Non-pigmented ciliary epithelial cell (primary cell): ENCODE measurements around the gene RFNG.
"Not testable (repeated sequence)": the region's sequence is repeated elsewhere in the genome, so short reads cannot be mapped to it uniquely, and the experiment has no call there.

Experiments
- DNase-seq: peaks from one replicate; pipeline ENCODE4 v3.0.0-alpha.2; 2010; ENCODE audit warnings: low read depth

The RFNG gene

DNA sequence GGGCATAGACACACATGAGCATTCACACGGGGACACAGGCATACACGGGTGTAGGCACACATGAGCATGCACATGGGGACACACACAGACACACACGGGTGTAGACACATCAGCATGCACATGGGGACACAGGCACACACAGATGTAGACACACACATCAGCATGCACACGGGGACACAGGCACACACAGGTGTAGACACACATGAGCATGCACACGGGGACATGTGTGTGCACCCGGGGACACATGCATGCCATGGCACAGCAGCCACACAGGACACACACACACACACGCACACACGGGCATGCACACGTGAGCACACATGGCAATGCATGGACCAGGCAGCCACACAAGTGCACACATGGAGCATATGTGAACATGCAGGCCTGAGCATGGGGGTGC lies 9.0 kb downstream of the RFNG start:
- DNase-seq, result no peak

DNA sequence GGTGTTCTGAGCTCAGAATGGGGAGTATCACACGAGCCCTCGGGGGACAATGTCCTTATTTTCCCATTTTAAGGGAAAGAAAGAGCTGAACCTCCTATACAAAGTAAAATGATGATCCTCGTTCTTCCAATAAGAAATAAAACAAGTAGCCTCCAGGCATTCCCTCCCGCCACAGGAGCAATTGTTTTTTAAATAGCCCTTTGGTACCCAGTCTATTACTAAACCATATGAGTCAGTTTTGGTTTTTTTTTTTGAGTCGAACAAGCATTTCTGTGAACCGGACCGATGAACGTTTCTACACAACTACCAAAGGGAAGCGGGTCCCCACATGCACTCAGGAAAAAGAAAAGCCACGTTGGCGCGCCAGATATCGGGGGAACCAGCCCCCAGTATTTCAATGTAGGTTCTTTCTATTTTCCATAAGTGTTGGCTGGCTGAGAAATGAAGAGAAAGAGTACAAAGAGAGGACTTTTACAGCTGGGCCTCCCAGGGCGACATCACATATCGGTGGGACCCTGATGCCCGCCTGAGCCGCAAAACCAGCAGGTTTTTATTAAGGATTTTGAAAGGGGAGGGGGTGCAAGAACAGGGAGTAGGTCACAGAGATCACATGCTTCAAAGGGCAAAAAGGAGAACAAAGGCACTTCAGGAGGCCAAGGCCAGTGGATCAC lies 10.3 kb downstream of the RFNG start:
- no peak for DNase-seq

DNA sequence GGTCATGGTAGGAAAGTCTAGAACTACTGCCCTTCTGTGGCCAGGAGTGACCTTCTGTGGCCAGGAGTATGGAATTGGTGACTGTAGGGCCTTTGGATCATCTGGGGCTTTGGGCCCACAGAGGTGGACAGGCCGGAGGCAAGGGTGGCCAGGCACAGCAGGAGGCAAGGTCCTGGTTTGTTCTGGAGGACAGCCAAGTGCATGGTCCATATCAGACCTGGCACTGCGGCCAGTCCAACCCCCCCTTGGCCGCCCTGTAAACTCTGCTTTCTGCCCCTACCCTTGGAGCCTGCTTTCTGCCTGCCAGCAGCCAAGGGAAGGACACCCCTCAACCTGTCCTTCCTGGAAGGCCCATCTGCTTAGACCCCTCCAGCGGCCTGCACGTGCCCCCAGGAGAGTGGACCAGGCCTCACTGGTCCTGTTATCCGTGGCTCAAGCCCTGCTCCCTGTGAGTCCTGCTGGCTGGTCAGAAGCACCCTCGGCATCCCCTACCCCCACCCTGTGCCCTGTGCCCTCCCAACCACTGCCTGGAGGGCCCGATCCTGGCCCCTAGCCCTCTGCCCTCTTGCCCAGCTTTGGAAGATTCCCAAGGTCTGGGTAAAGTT lies 11.8 kb downstream of the RFNG start:
- DNase-seq, result no peak

DNA sequence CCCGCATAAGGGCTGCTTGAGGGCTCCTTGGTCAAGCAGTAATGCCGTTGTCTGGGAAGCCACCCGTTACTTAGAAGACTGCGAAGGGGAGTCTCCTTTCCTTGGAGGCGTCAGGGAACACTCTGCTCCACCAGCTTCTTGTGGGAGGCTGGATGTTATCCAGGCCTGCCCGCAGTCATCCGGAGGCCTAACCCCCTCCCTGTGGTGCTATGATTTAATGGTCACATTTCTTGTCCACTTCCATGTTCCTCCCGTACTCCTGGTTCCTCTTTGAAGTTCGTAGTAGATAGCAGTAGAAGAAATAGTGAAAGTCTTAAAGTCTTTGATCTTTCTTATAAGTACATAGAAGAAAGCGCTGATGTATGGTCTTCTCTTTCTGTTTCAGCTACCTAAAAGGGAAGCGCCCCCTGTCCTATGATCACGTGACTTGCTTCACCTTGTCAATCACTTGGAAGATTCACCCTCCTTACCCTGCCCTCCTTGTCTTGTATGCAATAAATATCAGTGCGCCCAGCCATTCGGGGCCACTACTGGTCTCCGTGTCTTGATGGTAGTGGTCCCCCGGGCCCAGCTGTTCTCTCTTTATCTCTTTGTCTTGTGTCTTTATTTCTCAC lies 12.7 kb downstream of the RFNG start:
- not testable (repeated sequence) for DNase-seq

DNA sequence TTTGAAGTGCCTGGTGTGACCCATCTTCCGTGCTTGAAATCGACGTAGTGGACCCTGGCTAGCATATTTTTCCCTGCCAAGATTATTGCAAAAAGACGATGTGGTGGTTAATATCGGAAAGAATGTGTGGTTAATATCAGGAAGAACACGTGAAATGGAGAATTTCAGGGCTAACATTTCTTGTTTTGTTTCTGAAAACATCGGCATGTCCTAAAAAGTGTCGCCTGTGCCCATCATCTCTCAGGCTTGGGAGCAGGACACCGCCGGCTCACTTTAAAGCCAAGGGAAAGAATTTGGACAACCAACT lies 13.8 kb downstream of the RFNG start:
- no peak for DNase-seq

DNA sequence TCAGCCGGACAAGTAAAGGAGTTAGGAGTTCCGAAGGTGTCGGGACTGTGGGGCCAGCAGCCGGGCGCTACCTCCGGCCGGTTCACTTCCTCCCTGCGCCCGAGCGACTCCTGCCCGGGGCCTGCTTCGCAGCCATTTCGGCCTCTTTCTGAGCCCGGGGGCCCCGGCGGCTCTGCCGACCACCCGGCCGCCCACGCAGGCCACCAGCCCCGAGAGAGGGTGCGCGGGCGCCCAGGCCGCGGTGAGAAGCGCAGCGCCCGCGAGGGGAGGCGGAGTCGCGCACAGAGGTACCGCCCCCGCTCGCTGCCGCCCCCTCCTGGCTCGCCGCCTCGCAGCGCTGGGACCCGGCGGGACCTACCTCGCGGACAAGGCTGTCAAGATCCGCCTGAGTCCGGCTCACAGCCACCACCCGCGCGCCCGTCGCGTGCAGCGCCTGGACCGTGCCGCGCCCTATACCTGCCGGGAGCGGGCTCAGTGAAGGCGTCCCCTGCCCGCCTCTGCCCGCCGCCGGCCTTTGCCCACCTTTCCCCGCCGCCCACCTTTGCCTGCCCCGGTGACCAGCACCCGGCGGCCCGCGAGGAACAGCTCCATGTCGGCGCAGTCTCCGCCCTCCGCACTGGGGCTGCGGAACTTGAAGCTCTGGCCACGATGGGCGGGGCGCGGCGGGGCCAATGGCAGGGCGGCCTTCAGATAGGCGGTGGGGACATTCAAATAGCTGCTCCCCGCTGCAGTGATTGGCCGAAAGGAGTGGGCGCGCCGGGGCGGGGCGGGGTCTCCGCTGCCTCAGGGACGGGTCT lies 14.3 kb downstream of the RFNG start, which contains the start of gene DCXR:
Gene DCXR (minus strand): TSS at position 606 of the 797 bp plus-strand sequence. CDS start 15 bp downstream, at position 591.
- peak; percentile 61 for DNase-seq

DNA sequence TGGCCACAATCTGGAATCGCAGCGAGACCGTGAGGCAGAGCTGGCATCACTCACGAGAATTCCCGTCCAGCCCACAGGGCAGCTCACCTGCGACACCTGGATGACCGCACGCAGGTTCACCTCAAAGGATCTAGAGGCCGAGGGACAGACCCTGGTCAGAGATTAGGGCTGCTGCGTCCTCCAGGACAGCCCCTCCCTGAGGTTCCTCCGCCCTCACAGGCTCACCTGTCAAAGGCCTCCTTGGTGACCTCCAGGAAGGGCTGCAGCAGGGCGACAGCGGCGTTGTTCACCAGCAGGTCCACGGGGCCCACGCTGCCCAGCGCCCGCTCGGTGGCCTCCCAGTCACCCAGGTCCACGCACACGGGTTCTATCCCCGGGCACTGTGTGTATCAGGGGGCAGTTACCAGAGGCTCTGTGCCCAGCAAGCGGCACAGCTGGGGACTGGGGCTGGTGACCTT lies 14.9 kb downstream of the RFNG start:
- DNase-seq, result no peak

DNA sequence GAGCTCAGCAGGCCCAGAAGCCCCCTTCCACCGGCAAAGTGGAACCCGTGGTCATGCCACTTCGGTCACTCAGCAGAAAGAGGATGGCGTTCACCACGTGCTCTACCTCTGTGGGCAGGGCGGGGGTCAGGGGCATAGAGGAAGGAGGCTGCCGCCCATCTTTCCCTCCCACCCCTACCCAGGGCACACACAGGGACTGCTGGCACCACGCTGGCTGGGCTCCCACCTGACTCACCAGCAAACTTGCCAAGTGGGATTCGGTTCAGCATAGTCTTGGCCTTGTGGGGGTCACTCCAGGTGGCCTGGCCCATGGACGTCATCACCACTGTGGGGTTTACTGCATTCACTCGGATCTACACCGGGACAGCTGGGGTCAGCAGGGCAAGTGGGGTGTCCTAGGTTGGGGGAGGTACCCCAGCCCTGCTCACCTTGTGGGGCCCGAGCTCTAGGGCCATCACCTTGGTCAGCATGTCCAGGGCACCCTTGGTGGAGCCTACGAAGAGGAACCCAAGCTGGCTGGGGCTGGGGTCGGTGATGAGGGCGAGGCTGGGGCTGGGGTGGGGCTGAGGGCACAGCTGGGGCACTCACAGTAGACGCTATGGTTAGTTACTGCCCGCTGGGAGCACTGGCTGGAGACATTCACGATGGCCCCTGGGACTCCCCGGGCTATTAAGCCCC lies 15.5 kb downstream of the RFNG start:
- no peak for DNase-seq

DNA sequence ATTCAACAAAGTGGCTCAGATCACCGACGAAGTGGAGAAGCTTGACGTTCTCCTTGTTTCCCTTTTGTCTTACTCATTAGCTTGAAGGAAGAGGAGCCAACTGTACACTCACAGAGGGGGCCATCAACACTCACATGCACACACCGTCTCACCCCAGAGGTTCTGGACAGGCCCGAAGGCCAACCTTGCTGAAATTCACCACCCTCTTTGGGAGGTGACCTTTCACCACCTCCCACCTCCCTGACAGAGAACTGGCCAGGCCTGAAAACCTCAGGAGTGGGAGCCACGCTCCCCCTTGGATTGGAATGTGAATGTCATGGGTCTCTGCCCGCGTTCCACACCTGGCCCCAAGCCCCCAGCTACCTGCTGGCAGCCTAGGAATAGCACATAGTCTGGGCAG lies 16.1 kb downstream of the RFNG start:
- DNase-seq, result no peak

DNA sequence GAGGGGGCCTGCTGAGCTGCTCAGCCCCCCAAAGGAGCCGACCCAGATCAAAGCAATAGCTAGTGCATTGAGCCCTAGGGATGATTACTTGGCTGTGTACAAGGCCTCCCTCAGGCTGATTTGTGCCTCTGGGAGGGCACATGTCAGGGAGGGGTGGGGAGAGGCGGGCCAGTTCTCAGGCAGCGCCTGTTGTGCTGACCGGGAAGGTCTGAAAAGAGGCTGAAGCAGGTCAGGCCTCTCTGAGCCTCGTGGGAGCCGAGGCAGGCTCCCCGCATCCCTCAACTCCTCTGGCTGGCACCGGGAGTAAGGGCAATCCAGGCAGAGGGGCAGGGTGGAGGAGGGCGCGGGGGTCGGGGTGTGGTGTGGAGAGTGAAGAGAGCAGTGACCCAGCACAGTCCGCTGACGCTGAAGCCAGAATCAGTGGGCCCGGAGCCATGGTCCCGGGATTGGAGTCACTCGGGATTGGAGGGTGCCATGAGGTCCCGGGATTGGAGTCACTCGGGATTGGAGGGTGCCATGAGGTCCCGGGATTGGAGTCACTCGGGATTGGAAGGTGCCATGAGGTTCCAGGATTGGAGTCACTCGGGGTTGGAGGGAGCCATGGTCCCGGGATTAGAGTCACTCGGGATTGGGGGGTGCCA lies 17.1 kb downstream of the RFNG start:
- DNase-seq, result no peak

DNA sequence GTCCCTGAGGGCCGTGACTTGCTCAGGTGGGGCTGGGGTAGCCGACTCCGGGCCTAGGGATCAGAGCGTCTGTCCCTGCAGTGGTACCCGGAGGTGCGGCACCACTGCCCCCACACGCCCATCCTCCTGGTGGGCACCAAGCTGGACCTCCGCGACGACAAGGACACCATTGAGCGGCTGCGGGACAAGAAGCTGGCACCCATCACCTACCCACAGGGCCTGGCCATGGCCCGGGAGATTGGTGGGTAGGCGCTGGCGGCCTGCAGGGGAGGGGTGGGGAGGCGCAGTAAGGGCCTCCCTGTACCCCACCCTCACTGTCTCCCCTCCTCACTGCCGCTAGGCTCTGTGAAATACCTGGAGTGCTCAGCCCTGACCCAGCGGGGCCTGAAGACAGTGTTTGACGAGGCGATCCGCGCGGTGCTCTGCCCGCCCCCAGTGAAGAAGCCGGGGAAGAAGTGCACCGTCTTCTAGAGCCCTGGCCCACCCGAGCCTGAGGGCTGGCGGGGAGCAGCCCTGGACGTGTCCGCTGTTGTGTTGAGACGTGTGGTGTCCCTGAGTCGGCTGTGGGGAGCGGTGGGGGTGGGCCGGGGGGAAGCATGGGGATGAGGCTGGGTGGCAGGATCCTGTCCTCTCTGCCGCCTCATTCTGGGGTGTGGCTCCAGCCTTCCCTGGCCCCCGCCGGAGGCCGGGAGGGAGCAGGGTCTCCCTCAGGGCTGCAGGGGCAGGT lies 18.1 kb downstream of the RFNG start:
- DNase-seq, result no peak

DNA sequence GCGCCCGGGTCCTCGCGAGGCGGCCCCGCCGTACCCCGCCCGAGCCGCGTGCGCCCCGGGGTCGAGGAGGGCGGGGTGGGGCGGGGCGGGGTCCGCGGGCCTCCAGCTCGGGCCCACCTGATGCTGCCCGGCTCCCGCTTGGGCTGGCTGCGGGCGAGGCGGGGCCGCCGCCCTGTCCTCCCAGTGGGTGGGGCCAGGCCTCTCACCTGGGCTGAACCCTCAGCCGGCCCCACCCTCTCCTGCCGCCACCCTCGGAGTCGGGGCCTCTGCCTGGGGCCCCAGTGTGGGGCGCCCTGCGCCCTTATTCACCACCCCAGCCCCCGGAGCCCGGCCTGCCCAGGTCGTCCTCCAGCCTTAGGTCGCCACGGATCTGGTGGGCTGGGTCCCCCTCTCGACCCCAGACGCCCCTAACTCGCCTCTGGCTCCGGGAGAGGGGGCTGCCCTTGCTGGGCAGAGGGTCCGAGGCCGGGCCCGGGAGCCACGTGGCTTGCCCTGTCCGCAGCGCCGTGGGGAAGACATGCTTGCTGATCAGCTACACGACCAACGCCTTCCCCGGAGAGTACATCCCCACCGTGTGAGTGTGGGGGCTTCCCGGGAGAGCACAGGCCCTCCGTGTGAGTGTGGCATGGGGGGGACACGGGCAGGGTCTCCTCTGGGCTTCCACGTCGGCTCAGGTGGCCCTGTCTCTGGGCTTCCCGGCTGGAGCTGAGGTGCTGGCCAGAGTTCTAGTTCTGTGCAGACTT lies 19.6 kb downstream of the RFNG start:
- DNase-seq, result no peak

DNA sequence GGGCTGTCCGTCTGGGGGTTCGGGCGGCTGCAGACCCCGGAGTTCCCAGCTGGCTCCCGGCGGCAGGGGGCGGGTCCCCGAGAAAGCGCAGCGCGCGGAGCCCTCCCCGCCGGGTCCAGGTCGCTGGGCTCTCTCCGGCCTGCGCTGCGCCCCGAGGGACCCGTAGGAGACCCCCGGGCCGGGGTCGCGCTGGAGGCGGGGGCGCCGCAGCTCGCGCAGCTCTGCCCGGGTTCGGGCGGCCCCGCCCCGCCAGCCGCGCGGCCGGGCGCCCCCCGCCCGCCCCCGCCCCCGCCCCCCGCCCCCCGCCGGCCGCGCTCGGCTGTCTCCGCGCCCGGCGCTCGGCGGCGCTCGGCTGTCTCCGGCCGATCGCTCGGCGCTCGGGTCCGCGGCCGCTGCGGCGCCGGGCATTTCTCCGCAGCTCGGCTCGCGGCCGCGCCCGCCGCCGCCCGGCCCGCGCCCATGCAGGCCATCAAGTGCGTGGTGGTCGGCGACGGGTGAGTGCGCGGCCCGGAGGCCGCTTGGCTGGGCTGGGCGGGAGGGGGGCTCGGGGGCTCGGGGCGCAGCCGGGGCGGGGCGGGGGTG lies 20.2 kb downstream of the RFNG start, which contains the start of gene RAC3:
Gene RAC3 (plus strand): TSS at position 376 of the 582 bp plus-strand sequence. CDS start 84 bp downstream, at position 460.
- DNase-seq, result no peak

DNA sequence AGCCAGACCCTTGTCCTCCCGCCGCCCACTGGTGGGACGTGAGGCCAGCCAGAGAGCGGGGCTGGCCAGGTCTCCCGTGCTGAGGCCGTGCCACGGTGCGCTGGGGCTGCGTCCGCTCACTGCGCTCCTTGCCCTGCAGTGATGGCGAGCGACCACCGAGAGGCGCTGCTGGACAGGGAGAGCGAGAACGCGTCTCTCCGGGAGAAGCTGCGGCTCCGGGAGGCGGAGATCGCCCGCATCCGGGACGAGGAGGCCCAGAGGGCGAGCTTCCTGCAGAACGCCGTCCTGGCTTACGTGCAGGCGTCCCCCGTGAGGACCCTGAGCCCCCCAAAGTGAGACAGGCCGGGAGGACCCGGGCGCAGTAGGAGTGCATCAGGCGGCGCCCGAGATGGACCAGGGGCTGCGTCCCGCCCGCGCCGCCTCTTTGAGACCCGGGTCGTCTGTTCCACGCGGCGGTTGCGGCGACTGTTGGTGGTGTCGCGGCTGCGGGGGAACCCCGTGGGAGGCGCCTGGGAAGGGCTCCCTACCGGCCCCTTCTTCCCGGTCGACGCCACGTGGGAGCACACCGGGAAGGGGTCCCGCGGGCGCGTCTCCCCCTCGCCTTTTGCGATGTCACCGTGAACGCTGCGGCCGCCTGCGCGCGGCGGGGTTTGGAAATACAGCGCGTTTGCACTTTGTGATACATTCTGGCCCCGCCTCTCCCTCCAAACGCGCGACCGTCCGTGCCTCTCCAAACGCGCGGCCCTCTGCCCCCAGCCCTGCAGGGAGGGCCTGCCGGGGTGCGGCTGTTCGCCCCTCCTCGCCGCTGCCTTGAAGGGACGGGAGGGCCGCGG lies 20.9 kb downstream of the RFNG start:
- peak; percentile 38 for DNase-seq

DNA sequence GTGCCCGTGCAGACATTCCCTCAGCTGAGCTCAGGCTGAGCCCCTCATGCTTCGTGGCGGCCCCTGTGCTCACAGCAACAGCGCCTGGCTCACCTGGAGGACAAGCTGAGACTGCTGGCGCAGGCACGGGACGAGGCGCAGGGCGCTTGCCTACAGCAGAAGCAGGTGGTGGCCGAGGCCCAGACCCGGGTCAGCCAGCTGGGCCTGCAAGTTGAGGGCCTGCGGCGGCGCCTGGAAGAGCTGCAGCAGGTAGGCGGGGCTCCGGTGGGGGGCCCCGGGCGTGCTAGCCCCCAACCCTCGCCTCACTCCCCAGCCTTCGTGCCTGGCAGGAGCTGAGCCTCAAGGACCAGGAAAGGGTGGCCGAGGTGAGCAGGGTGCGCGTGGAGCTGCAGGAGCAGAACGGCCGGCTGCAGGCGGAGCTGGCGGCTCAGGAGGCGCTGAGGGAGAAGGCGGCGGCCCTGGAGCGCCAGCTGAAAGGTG lies 21.6 kb downstream of the RFNG start:
- DNase-seq, result no peak

DNA sequence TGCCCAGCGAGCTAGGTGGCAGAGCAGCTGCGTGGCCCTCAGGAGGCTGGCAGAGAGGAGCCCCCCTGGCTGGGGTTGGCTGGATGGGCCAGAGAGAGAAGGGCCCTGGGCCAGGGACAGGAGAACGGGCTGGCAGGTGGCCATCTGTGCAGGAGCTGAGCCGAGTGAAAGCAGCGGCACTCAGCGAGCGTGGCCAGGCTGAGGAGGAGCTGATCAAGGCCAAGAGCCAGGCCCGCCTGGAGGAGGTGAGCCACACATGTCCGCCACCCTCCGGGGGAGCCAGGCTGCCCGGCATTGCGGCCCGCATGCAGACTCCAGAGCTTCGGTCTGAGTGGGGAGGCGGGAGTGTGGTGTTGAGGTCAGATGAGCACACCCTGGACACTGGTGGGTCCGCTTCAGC lies 22.2 kb downstream of the RFNG start:
- no peak for DNase-seq

DNA sequence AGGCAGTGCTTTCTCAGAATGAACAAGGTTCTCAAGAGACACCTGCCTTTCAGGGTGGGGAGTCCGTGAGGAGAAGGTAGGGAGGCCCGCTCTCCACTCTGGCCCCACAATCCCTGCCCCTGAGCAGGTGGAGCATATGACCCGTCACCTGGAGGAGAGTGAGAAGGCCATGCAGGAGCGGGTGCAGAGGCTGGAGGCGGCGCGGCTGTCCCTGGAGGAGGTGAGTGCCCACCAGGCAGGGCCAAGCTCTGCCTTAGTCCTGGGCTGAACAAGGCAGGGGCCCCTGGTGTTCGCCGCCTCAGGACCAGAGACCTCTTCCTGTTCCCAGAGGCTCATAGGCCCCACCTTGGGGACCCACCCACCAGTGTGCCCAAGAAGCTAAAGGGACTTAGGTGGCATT lies 22.6 kb downstream of the RFNG start:
- no peak for DNase-seq

DNA sequence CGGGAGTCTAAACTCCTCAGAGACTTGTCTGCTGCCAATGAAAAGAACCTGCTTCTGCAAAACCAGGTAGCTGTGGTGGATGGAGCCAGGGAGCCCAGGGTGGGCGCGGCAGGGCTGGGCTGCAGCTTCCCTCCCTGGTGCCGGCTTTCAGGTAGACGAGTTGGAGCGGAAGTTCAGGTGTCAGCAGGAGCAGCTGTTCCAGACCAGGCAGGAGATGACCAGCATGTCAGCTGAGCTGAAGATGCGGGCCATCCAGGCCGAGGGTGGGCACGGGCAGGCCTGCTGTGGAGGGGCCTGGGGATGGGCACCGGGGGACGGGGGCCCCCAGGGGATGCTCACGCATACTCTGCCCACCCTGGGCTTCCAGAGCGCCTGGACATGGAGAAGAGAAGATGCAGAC lies 23.4 kb downstream of the RFNG start:
- no peak for DNase-seq
